ENCODE results near the gene CACNA2D4. TPM values are rescaled to one million over a fixed set of nuclear protein-coding genes. Genes with fewer than 3 reads are reported as not detected.
A peak's percentile ranks its signal among the peaks of the same experiment; 100 is the strongest.

The CACNA2D4 gene
- polyA plus RNA-seq, 4 donors: 1.9 to 3.2 (median 2.6) TPM

DNA sequence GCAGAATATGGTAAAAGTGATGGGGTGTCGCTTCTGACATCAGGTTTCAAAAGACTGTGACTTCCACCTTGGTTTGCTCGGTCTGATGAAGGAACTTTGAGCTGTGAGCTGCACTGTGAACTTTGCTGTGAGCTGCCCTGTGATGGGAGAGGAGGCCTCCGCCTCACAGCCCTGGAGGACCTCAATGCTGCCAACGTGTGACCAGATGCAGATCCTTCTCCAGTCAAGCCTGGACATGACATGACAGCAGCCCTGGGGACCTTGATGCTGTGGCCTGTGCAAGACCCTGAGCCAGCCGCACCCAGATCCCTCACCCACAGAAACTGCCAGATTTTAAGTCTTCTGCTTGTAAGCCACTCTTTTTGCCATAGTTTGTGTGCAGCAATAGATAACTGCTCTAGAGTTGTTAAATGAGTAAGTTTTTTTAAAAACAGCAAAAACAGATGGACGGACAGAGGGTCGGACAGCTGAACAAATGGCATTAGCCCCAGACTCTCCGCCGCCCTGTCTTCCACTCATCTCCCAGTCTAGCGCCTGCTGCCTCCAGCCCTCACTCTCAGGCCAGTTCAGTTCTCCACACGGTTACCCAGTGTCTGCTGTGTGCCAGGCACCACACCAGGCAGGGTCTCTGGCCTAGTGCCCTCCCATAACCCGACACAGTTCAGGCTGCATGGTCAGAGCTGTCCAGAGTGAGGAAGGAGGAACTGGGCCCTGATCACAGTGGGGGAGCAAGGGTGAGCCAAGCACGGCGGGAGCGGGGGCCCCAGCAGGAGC is 111.2 kb downstream of the CACNA2D4 start:
- DNase-seq (ENCODE audit: low read depth in 4 of 4, low spot score in 3 of 4): no peak

DNA sequence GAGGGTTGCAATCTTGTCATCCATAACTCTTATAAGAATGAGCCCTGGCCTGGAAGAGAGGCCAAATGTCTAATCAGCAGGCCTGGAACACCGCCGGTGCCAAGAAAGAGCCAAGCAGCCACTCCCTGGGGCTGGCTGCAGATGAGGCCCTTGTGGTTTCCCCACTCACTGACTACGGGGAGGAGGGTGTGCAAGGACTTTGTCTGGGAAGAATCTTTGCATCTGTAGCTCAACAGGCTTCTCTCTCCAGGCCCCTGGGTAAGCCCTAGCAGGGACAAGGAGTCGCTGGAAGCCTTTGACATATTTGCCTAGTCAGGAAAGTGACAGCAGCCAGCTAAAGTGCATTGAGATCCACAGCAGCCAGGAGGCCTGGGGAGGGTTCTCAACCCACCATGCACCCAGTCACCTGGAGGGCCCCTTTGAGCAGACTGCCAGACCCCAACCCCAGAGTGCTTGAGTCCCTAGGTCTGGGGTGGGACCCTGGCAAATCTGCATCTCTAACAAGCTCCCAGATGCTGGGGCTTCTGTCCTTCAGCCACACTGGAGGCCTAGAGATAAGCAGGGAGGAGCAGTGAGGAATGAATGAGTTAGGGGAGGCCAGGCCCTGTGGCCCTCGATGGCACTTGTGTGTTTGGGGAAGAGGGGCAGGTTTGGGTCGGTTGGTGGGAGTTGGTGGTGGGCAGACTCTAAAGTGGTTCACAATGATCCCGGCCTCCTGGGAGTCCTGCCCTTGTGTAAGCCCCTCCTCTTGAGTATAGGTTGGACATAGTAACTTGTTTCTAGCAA is 112.0 kb downstream of the CACNA2D4 start:
- DNase-seq (ENCODE audit: low read depth in 4 of 4, low spot score in 3 of 4): no peak

DNA sequence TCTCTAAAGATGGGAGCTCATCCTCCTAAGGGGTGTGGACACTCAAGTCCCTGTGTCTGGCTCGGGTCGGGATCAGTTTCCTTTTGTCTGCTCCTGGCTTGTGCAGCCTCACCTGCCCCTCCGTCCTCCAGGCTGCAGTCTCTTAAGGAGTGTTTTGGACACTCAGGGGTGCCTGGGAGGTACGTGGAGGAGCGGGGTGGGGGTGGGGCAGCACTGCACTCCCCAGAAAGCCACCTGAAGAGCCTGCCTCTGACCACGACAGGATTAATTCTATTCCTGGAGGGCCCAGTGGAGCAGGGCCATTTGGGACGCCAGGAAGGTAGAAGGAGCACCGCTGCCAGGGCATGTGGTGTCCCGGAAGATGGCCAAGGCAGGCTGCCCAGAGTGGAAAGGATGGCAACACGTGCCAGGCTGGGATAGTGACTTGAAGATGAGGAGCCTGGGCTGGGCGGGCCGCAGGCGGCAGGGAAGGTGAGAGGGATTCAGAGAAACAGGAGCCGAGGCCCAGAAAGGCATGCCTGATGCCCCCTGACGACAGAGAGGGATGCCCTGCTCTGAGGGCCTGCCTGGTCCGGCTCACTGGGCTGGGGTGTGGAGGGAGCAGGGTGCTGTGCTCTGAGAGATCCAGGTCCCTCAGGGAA is 112.9 kb downstream of the CACNA2D4 start:
- no peak for DNase-seq (ENCODE audit: low read depth in 4 of 4, low spot score in 3 of 4)

DNA sequence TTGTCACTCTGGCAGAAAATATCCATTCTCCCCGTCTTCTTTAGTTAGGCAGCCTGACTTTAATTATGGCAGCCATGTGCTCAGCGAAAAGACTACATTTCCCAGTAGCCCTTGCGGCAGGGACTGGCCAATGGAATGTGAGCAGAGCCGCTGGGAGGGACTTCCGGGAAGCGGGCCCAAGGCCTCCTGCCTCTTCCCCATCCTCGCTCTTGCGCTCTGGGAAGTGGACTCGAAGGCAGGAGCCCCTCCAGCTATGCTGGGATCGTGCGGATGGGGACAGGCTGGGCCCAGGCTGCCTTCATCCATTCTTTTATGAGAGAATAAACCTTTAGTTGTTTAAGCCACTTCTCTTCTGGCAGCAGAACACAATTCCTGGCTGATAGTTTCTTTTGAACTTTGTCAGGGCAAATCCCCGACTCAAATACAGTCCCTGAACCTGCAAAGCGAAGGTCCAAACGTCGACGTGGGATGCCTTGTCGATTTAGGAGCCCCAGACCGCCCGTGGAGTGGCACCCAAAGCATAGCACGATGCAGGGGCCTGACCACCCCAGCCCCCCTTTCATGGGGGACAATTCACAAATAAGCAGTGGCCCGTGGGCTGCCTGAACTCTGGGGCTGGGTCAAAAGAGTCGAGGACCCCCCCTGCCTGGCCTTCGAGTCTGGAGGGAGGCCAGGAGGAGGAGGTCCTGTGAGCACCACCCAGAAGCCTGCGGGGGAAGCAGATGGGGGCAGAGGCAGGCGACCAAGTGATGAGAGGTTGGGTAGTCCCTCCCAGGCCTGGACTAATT is 113.7 kb downstream of the CACNA2D4 start:
- peak; percentile 61 to 78 (median 73) for DNase-seq (ENCODE audit: low read depth in 4 of 4, low spot score in 3 of 4)

DNA sequence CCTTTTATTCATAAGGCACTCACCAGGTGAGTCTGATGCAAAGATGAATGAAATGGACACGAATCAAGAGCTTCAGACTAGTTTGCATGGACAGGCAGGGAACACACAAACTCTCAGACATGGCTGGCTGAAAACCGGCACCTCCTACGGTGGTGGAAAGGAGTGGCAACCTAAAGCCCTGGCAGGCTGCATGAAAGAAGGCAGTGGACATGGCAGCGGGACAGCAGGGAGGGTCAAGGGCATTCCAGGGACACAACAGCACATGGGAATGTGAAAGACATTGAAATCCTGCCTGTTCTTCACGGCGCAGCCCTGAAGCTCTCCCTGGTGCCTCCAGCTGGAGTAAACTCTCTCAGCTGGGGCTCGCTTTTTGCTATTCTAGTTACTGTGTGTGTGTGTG is 114.7 kb downstream of the CACNA2D4 start:
- DNase-seq (ENCODE audit: low read depth in 4 of 4, low spot score in 3 of 4): no peak

DNA sequence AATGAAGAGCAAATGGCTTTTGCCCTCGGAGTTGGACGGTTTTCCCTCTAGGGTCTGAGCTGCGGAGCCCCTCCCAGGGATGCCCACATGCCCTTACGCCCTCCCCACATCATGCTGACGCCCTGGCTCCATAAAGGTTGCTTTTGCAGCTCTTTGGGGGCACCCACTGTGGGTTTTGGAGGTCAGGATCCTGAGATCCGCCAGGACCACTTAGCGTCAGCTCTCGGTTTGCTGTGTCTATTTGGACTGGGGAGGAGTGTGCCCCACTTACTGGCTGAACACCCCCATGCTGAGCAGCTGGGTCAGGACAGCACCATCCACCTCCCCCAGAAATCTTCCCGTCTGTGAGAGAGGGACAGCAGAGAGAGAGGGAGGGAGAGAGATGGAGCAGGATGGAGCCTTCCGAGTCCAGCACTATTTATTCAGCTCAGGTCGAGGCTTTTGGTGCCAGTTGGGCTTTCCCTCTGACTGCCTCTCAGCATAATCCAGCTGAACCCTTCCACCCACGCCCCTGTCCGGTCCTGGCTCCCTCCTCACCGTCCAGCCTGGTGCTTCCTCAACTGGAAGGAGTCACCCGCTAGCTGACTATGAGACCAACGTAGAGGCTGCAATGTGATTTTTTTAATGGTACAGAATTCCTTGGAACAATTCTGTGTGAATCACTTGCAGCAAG is 117.0 kb downstream of the CACNA2D4 start:
- DNase-seq (ENCODE audit: low read depth in 4 of 4, low spot score in 3 of 4): no peak

DNA sequence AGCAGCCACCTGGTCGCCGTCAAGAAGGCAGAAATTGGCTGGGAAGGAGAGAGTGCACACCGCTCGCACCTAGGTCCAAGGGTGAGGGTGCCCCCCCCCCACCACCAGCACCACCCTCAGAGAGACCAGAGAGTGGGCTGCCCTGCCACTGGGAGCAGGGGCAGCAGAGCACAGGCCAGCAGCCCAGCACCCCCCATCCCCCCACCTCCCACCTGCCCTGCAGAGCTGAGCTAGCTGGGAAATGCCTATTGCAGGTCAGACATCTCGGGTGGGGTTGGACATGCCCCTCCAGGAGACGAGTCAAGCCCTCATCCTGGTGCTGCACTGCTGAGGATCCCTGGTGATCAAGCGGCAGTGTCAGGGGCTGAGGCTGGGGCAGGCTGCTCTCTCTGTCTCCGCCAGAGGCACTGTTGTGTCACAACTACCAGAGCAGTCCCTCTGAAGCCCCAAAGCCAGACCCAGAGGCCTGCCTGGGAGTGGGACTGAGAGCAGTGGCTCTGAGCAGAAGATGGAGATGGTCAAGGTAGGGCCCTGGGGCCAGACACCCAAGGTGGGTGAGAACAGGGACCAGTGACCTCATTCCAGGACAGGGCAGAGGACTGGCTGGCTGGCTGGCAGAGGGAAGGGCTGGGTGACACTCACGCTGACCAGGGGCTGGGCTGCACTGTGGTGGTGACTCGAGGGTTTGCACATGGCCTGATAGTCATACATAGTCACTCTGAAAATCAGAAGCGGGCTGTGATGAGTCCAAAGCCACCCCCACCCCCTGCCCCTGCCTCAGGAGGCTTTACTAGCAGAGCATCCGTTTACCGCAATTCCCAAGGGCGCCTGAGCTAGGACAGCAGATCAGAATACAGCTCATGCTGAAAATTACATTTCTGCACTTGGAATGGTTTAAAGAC is 117.8 kb downstream of the CACNA2D4 start:
- no peak for DNase-seq (ENCODE audit: low read depth in 4 of 4, low spot score in 3 of 4)

DNA sequence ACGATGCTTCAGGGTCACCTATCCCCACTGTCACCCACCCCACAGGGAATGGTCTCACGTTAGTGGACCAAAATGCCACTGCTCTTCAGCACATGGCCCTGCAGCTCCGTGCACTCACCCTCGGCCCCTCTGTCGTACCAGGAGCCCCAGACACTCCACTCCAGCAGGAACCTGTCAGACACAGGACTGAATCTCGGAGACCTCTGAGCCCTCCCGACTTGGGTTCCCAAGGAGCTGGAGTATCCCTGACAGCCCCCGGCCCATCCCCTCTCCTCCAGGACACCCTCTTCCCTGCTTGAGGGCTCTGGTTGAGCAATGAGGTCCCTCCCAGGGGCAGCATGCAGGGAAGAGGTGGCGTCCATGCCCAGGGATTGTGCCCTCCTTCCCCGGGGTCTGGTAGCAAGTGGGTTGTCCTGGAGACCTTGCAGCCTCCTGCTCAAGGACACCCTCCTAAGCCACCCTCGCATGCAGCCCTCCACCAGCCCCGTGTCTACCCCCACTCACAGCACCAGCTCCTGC is 118.5 kb downstream of the CACNA2D4 start:
- DNase-seq (ENCODE audit: low read depth in 4 of 4, low spot score in 3 of 4): no peak

DNA sequence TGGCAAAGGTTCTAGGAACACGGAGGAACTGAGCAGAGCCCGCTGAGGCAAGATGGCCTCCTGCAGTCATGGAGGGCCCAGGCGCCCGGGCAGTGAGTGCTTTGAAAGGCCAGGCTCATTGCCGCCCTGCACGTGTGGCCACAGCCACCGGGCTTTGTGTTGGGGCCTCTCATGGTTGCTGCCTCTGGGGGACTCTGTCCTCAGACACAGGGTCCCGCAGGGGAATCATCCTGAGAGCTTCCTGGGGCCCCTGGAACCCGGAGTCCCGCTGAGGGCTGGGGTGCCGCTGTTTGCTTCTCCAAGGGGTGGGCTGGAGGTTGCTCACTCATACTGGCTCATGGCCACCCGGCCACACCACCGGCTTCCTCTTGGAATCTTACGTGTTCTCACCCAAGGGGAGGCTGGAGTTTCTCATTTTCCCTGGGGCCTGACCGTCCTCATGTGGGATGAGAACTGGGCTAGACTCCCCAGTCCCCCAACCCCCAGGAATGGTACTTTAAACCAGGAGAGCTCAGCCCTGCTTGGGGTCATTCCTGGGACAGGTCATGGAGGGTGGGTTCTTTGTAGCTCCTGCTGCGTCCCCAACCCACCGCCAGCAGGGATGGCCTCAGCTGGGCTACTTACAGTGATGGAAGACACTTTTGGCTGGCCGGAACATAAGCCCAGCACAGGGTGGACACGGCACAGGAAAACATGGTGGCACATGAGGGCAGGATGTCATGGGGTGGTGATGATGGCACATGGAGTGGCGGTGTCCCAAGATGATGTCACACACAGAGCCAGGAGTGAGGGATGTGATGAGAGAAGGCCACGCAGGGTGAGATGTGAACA is 119.2 kb downstream of the CACNA2D4 start:
- DNase-seq (ENCODE audit: low read depth in 4 of 4, low spot score in 3 of 4): no peak

DNA sequence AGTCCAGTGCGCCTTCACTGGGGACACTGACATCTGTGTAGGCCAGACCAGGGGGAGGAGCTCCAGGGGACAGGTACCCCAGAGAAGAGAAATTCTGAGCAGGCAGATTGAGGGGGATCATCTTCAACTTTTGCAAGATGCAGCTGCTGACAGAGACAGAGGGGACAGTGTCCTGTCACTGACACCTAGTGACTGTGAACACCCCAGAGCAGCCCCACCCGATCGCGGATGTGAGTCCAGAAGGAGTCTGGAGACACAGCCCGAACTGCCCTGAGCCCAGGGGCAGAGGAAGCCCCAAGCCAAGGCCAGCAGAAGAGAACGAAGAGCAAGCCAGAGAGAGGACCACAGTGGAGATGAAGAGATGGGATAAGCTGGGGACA is 119.8 kb downstream of the CACNA2D4 start:
- DNase-seq (ENCODE audit: low read depth in 4 of 4, low spot score in 3 of 4): no peak

DNA sequence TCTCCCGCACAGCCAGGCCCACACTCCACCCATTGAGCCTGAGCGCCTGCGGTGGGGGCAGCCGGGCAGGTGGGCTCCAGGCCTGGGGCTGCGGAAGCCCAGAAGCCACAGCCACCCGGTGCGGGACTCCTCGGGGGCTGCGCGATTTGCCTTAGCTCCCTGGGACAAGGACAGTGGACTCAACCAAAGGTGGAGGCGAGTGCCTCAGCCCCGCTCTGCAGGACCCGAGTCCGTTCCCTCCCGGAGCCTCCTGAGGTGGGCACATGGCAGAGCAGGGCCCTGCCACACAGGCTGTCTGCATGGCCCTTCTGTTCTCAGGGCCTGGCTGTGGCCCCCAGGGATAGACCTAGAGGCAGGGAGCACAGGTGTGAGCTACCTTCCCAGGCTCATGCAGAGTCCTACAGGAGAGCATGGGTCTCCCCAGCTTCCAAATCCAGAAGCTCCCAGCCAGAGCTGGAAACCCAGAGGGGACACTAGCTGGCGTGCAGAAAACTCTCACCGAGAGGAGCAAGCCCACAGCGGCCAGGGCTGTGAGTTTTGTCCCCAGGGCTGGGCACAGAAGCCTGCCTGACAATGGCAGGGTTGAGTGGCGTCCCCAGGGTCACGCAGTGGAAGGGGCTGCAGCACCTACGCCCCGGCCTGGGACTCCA is 120.3 kb downstream of the CACNA2D4 start:
- DNase-seq (ENCODE audit: low read depth in 4 of 4, low spot score in 3 of 4): no peak

DNA sequence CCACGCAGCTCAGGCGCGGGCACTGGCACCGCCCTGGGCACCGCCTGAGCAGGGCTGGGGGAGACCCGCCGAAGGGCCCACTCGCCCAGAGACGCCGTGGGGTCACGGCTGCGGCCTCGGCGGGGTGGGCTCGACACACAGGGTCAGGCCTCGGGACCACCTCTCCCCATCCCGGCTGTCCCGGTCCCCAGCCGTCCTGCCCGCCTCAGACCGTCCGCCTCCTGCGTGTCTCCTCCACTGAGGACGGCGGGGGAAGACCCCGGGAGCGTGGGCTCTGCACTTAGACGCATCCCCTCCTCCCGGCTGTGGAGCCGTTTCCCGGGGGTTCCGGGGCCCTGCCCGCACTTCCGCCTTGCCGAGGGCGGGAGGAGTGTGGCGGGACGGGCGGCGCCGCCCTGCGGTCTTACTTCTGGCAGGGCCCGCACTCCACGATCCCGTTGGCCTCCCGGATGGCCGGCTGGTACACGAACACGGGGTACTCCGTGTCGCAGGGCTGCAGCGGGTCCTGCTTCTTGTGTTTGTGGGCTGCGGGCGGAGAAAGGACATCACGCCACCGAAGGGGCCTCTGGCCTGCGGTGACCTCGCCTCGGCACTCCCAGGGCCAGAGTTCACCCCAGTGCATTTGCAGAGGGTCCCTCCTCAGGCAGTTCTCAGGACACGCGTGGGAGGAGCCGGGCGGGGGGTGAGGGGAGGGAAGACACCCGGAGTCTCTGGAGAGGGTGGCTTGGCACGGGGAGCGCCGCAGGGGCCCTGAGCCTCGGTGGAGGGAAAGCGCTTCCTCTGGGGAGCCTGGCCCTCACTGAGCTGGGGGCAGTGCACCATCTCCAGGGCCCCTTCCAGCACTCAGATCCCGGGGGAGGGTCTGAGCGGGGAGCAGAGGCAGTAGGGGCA is 121.2 kb downstream of the CACNA2D4 start:
- DNase-seq (ENCODE audit: low read depth in 4 of 4, low spot score in 3 of 4): no peak

DNA sequence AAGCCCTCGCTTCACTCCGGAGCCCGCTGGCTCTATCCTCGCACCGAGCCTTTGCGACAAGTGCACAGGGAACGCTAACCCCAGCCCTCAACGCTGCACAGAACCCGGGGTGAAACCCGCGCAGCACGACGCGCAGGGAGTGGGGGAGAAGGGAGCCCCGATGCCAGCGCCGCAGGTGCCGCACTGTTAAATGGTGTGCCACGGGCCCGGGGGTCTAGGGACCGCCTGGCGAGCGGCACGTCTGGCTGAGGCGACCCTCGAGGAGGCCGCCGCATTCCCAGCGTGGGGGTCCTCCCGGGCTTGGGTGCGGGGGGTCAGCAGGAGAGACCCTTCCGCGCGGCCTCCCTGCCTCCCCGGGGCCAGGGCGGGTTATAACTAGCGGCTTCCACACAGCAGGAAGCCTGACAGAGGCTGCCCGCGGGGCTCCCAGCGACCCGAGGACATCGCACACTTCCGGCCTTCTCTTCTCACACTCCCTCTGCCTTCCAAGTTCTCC is 121.9 kb downstream of the CACNA2D4 start:
- DNase-seq (ENCODE audit: low read depth in 4 of 4, low spot score in 3 of 4): no peak

DNA sequence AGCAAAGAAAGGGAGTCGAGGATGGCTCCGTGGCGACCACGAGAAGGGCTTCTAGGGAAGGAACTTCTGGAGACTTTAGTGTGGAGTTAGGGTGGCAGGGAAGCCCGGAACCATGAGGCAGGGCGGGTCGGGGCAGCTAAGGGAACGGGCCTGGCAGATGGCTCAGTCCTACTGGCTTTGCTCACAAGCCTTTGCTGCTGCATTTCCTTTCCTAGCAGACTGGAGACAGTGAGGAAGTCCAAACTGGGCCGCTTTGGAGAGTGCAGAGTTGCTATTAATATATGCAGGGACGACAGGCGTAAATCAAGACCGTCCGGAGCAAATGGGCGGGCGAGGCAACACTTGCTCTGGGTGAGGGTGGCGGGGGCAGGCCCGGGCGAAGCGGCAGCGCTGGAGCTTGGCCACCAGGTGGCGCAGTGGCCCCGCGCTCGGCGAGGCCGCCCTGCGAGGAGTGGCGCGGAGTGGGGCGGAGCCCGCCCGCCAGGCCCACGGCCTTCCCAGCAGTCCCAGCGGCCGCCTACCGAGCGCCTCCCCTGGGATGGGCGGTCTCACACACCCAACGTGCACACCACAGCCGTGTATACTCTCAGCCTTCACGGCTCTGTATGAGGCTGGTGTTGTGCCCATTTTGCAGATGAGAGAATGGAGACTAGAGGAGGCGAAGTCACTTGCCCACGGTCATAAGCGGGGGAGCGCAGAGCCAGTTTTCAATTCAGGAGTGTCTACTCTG is 122.5 kb downstream of the CACNA2D4 start:
- peak; percentile 70 to 75 (median 74) for DNase-seq (ENCODE audit: low read depth in 4 of 4, low spot score in 3 of 4)

DNA sequence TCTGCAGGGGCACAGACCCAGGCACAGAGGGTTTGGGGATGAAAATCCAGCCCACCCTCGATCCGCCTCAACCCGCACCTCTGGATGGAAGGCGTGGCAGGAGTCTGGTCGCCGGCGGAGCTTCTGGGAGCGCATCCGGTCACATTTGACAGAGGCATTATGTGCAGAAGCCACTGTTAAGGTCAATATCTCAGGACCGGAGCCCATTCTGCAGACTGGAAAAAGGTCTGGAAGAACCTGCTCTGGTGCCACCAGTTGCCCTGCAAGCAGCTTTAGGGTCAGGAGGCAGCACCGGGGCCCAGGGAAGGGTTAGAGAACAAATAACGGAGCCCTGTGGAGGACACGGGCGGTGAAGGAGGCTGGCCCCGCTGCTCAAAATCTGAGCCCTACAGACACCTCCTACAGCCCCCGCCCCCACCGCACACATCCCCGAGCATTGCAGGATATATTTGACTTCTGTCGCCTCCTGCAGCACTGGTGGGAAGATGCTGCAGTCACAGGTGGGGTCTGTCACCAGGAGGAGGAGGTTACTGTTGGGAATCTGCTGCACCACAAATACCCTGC is 123.1 kb downstream of the CACNA2D4 start:
- DNase-seq (ENCODE audit: low read depth in 4 of 4, low spot score in 3 of 4): no peak
